ENCODE measurements around the gene LIMS2. TPM values are rescaled to one million over a fixed set of nuclear protein-coding genes. Genes with fewer than 3 reads are reported as not detected.

The LIMS2 gene
- total and polyA plus RNA-seq, 2 donors (not counting 3 experiments of a cell fraction or from before 2014, with no cell fraction given) = 48.3 to 55.6 TPM

DNA sequence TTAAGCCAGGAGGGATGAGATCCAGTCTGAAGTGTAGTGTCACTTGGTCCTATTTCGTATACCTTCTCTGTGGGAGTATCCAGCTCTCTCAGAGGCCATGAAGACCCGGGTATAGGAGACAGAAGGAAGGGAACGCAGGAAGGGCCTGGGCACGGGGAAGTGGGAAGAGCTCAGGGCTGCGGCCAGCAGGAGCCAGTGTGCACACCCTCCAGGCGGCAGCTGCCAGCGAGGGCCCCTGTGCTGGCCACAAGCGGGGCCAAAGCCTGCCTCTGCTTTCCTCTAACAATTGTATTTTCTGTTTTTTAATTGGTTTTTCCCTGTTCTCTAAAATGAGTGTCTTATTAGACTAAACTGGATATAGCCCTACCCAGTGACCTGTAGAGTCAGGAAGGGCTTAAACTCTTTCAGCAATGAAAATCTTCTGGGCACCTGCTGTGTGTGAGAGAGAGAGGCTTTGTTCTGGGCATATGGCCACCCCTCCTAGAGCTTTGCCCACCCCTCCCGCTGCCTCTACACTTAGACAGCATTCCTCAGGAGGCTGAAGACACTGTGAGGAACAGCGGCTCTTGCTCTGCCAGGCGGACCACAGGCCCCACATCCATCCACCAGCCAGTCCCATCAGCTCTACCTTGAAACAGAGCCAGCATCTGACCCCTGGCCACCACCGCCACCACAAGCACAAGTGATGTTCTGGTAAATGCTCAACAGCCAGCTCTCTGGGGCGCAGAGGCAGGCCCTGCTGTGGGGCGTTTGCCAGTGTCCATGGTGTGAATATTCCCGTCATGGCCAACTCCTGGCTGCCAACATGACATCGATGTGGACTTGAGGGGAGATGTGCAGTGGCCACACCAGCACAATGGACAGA, 19.9 kb downstream of the LIMS2 start:
- no peak overlapping the region for H3K9ac ChIP-seq (replicated peaks; ENCODE audit: extremely low read depth, insufficient read depth, low read length)
- dilution Hi-C loops (cut with MboI; ENCODE audit: extremely low pct_ligation_motif_present, low sequenced_read_pairs) (no loop called here), intact Hi-C loops (cut with micrococcal nuclease) (no loop called here)
- ChIA-PET CTCF (interaction anchor here (1.5 to 12.1 kb wide), 3 partner anchors 40 to 63 kb away, joined by 3 to 424 read pairs (median 5); no protein-coding TSS in a partner anchor), POLR2A (interaction anchor here (0.7 kb wide), 1 partner anchor 56 kb away, joined by 3 read pairs; no protein-coding TSS in a partner anchor)
- BruUV-seq (replicated peaks) = no TSS peak
- H4K20me1 ChIP-seq (replicated peaks; ENCODE audit: control insufficient read depth, extremely low read depth, insufficient read depth, low read length) = no peaks in the 10 kb centered on the region
- H3K4me1 ChIP-seq (ENCODE audit: control insufficient read depth, extremely low read depth, insufficient read depth, low read length) = peaks cover 16% of the 10 kb centered on the region
- no peak overlapping the region for H2AFZ ChIP-seq (ENCODE audit: low read depth, low read length)
- H3K9me3 ChIP-seq (replicated peaks; ENCODE audit: control insufficient read depth, insufficient read depth, low read length) = no peaks in the 10 kb centered on the region
- no peaks in the 10 kb centered on the region for H3K79me2 ChIP-seq (ENCODE audit: control insufficient read depth, insufficient read depth, low read length)
- peaks cover 0 to 9% of the 10 kb centered on the region in 2 experiments for H3K36me3 ChIP-seq (ENCODE audit: control insufficient read depth in 2 of 2, extremely low read depth in 1 of 2, insufficient read depth in 2 of 2, low read length in 2 of 2)
- TF ChIP-seq EZH2 (IDR thresholded peaks at IDR 0.05; ENCODE audit: borderline replicate concordance, low read depth, low read length, severe bottlenecking) = no peak
- no peak for TF ChIP-seq MYC (IDR thresholded peaks at IDR 0.05; ENCODE audit: low read depth, low read length)
- no peak for TF ChIP-seq JUN (IDR thresholded peaks at IDR 0.05; ENCODE audit: borderline replicate concordance, insufficient read depth, insufficient read length, low read depth)
- TF ChIP-seq GATA2 (IDR thresholded peaks at IDR 0.05; ENCODE audit: insufficient read depth, insufficient read length, low read depth, low read length) = no peak
- no peak for TF ChIP-seq POLR2AphosphoS5 (IDR thresholded peaks at IDR 0.05; ENCODE audit: insufficient read depth, low read depth, low read length)
- TF ChIP-seq POLR2A (IDR thresholded peaks at IDR 0.05; ENCODE audit: low read depth, low read length) = no peak
- no peak for TF ChIP-seq FOS (IDR thresholded peaks at IDR 0.05; ENCODE audit: borderline replicate concordance, insufficient read depth, low read length)
- TF ChIP-seq, protein P1, sequence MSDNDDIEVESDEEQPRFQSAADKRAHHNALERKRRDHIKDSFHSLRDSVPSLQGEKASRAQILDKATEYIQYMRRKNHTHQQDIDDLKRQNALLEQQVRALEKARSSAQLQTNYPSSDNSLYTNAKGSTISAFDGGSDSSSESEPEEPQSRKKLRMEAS (IDR thresholded peaks at IDR 0.05; ENCODE audit: insufficient read depth, insufficient read length) = no peak
- TF ChIP-seq, protein P2, sequence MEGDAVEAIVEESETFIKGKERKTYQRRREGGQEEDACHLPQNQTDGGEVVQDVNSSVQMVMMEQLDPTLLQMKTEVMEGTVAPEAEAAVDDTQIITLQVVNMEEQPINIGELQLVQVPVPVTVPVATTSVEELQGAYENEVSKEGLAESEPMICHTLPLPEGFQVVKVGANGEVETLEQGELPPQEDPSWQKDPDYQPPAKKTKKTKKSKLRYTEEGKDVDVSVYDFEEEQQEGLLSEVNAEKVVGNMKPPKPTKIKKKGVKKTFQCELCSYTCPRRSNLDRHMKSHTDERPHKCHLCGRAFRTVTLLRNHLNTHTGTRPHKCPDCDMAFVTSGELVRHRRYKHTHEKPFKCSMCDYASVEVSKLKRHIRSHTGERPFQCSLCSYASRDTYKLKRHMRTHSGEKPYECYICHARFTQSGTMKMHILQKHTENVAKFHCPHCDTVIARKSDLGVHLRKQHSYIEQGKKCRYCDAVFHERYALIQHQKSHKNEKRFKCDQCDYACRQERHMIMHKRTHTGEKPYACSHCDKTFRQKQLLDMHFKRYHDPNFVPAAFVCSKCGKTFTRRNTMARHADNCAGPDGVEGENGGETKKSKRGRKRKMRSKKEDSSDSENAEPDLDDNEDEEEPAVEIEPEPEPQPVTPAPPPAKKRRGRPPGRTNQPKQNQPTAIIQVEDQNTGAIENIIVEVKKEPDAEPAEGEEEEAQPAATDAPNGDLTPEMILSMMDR (IDR thresholded peaks at IDR 0.05; ENCODE audit: extremely low read depth in 1 of 2, insufficient read depth in 1 of 2, low read depth in 1 of 2, low read length in 2 of 2) = no peak
- DNase-seq (ENCODE audit: low read depth, low spot score) (no peak), FAIRE-seq (no peak)
- H3K4me2 ChIP-seq (ENCODE audit: insufficient read depth, low read length) = no peak overlapping the region
- H3K9me1 ChIP-seq (replicated peaks; ENCODE audit: control insufficient read depth, extremely low read depth, insufficient read depth, low read length) = no peaks in the 10 kb centered on the region
- H3K27ac ChIP-seq (ENCODE audit: insufficient read depth, low read depth, low read length) = no peak overlapping the region
- no peak overlapping the region for H3K4me3 ChIP-seq (replicated peaks in 1 of 3; ENCODE audit: insufficient read depth in 1 of 3, low read depth in 1 of 3, low read length in 3 of 3)
- H3K27me3 ChIP-seq (ENCODE audit: control insufficient read depth in 2 of 2, insufficient read depth in 2 of 2, low read length in 2 of 2) = no peaks in the 10 kb centered on the region
